Fibroblast of skin of abdomen (primary cell): ENCODE results near the gene MPPED2.
A peak's percentile ranks its signal among the peaks of the same experiment; 100 is the strongest.
"Not testable (repeated sequence)": the region's sequence is repeated elsewhere in the genome, so short reads cannot be mapped to it uniquely, and the experiment has no call there.

ENCODE experiments used
- DNase-seq: peaks from one replicate; pipeline ENCODE4 v3.0.0-alpha.2; 2013

The MPPED2 gene

GRCh38 chr11:30578406-30578805 is 7.7 kb downstream of the MPPED2 start:
- no peak for DNase-seq

DNA sequence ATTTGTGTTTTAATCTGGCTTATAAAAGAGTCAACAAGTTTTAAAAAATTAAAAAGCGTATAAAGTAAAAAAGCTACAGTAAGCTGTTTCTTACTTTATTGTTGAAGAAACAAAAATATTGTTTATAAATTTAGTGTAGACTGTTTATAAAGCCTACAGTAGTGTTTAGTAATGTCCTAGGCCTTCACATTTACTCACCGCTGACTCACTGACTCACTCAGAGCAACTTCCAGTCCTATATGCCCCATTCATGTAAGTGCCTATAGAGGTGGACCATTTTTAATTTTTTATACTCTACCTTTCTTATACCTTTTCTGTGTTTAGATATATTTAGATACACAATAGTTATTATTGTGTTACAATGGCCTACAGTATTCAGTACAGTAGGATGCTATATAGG is 12.2 kb downstream of the MPPED2 start:
- DNase-seq, result no peak

DNA sequence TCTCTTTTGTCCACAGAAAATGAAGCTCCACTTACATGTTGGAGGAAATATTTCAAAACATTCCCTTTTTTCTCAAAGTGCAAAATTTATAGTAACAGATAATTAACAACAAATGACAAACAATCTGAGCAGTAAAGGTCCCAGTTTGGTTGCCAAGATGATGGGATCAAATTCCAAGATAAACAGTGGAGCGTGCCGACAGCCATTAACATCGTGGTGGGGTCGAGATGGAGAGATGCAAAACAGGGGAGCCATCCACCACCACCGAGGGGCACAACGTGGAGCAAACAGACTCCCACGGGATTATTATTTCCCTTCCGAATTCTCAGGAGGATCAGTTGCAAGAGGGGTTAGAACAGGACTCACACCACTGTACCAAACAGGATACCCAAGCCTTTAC is 17.2 kb downstream of the MPPED2 start:
- no peak for DNase-seq

DNA sequence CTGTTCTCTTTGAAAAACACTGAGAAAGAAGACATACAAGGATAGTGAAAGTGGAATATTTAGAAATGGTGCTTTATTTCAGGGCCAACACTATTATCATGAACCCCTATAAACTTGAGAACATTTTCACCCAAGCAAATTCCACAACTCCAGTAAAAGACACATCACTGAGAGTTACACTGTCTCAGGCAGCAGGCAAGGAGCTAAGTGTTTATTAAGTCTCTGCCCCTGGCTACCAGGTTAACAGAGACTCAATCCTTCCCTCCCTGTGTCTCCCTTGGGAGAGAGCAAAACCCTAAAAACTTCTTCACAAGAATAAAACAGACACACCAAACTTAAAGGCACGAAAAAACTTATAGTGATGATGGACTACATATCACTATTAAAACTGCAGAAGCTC is 18.5 kb downstream of the MPPED2 start:
- no peak for DNase-seq

- DNase-seq, result no peak
Measured at GRCh38 chr11:30567120-30567519, 19.0 kb downstream of the MPPED2 start.

DNA sequence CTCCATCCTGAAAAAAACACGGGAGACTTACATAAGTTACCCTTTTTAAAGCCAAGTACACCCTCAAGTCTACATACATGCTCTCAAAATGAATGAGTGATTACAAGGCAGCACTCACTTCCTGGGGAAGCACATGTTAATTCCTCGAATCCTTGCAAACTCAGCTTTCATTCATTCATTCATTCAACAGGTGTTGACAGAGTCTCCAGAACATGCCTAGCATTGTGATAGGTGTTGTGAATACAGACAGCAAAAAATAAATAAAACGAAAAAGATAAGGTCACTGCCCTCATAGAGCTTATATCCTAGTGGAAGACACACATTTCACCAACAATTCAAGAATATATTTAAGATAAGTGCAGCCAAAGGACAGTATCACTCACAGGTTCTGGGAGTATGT is 19.7 kb downstream of the MPPED2 start:
- no peak for DNase-seq

DNA sequence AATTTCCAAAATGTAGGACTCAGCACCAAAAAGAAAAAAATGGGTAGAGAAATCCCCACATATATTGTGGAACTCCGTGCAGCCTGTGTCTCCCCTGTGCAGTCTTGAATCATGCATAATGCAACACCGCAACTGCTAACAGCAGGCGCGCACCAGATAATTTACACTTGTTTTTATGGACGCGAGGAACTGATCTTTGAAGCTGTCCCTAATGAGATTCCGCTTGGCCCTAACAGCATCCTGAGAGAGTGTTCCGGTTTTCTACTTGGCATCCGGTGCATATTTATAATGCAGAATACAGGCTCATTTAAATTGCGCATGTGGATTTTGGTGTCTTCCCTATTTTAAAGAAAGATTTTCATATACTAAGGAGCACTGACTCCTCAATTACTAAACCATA is 21.1 kb downstream of the MPPED2 start:
- DNase-seq, result no peak

- DNase-seq, result peak; percentile 57
Measured at GRCh38 chr11:30561691-30562415, 24.3 kb downstream of the MPPED2 start.

DNA sequence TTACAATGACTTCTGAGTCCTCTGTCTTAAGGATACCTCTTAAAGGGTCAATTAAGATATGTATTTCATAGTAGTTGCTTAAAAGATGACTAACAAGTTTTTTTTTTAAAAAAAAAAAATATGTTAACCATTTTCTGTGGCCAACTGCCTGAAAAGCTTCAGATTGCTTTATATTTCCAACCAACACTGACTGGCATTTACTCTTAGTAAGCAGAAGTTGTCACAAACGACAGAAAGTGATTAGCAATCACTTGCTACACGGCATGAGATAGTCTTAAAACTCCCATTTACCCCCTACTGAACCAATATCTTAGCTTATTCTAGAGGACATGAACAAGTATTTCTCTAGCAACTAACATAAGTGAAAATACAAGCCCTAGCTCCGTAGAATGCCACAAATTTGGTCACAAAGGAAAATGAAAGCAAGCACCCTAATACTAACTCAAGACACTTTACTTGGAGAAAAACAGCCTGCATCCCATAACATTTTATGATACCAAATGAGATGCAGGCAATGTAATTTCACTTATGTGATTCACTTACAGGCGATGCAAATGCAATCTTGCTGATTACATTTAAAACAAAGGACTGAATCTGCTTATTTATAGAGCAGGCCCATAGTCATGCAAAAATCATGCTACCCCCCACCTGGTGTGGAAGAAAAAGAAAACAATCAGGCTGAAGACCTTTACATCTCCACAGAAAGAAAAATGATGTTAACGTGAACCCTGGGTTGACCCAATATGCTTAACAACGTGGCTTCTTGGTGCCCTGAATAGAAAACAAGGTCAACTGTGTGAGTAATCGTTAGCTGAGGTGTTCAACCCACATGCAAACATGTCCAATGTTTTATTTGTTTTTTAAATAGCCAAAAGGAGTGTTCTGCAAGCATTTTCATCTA is 25.7 kb downstream of the MPPED2 start:
- no peak for DNase-seq

GRCh38 chr11:30559004-30559403 is 27.1 kb downstream of the MPPED2 start:
- DNase-seq, result no peak

GRCh38 chr11:30554587-30554986 is 31.6 kb downstream of the MPPED2 start:
- DNase-seq, result not testable (repeated sequence)

DNA sequence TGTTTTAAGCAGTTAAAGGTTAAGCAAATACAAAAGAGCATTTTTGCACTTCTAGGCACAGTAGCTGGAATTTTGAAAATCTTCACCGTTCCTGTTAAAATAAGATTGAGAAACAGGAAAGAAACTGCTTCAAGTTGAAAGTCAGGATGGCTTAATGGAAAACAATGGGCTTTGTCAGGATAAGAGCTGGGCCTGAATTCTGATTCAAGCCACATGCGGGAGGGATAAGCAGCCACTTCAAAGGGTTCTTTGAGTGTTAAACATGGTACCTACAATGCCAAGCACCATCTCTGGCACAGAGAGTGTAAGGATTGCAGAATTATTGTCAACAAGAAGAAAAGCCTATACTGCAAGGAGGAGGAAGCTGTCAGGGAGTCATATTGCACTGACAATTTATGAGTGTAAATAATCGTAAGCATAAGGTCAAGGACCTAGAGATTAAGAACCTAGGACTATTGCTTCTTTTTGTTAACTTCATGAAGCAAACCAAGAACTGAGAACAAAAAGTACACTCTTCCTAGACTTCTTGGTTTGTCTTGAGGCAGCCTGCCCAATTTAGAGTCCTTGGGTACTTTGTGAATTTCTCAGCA is 32.5 kb downstream of the MPPED2 start:
- DNase-seq, result no peak

- no peak for DNase-seq
Measured at GRCh38 chr11:30552839-30553238, 33.3 kb downstream of the MPPED2 start.

DNA sequence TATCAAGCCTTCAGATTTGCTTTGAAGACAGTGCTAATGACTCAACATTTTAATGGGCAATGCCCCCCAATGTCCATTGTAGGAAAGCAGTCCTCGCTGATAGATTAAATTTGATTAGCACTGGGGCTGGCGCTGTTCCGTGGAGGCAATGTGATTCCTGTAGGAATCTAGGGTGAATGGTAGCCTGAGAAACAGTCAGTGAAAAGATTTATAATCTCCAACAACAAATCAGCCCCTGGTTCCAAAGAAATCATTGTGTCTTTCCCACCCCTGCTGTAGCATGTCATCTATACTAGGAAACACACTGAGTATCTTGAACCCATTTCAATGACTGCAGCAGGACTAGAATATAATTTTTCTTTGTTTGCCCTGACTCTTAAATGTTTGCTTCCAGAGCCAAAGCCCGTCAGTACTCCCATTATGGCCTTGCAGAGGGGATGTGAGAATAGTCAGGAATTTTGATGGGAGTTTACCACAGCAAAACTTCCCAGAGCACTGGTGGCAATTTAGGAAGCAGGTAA is 36.1 kb downstream of the MPPED2 start:
- no peak for DNase-seq

- DNase-seq, result no peak
Measured at GRCh38 chr11:30549565-30549964, 36.6 kb downstream of the MPPED2 start.

GRCh38 chr11:30546334-30546733 is 39.8 kb downstream of the MPPED2 start:
- no peak for DNase-seq

- no peak for DNase-seq
Measured at GRCh38 chr11:30545507-30545906, 40.6 kb downstream of the MPPED2 start.

- no peak for DNase-seq
Measured at GRCh38 chr11:30543066-30543465, 43.1 kb downstream of the MPPED2 start.

GRCh38 chr11:30540781-30541180 is 45.4 kb downstream of the MPPED2 start:
- DNase-seq, result no peak

DNA sequence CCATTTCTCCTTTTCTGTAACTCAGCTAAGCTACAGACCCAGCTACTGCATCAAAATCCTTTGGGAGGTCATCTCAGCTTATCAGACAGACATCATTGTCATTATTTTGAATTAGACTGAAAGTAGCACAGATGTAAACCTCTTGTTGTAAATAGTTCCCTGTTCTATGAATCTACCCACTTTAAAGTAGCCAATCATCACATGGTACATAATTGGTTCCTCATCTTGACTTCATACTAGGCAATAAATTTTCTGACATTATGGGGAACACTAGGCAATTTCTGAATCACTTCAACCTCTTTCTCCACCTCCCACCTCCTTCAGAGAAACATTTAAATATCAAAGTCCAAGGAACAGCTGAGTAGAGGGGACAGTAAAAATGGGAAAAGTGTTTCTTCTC is 47.9 kb downstream of the MPPED2 start:
- no peak for DNase-seq

- peak; percentile 21 for DNase-seq
Measured at GRCh38 chr11:30535818-30536217, 50.3 kb downstream of the MPPED2 start.

DNA sequence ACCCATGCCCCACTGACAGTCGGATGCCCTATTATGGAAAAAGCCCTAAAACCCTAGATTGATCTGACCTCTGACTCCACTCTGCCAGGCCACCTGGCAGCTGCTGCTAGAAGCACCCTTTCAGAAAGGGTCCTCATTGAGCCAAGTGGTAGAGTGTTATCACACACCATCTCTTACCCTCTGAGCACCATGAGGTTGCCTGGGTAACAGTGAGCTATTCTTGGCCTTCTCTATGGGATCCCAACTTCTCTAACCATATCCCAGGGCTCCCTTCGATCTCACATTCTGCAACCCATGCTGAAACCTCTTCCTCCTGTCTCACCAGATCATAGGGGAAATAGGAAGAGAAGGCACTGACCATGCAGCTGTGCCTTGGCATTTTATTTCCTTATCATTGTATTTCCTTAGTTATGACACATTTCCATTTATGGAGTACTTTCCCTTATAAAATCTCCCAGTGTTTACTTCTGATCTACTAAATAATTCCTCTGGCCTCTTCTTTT is 52.7 kb downstream of the MPPED2 start:
- no peak for DNase-seq

DNA sequence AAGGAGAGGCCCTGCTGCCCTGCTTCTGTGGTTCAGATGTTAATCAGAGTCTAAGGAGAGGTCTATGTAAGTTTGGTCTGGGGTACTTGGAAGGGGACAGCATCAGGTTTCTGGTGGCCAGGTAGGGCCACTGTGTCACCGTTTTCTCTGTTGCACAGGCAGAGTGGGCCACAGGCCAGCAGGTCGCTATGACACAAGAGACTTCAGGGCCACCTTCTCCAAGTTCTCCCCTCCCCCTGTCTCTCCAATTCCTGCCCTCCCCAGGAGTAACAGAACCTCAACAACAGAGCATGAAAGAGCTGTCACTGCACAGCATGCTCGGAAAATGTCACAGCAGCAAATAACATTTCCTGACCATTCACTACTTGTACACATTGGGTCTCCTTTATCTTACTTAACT is 58.6 kb downstream of the MPPED2 start:
- DNase-seq, result no peak
